ENCODE results near the gene ATIC. TPM values are rescaled to one million over a fixed set of nuclear protein-coding genes. Genes with fewer than 3 reads are reported as not detected.

ATIC gene
- total RNA-seq, 1 experiment from 2014 or later: 173 TPM

GRCh38 chr2:215288112-215288815, 23.6 kb upstream of the ATIC start:
- H2AFZ ChIP-seq (ENCODE audit: low read depth, low read length, poor library complexity, severe bottlenecking): peak overlapping the region; percentile 27
- ChIA-PET CTCF (no interaction called here), RAD21 (ENCODE audit: low non-redundant PET in 1 of 2, low total read pairs in 2 of 2, uncharacterized antibody in 2 of 2, unreplicated experiment in 2 of 2) (no interaction called here), POLR2A (no interaction called here)
- intact Hi-C loops (cut with micrococcal nuclease): loop anchor here (10.0 kb wide), 1 partner anchor 1973 kb away; no protein-coding TSS in a partner anchor
- no peaks in the 10 kb centered on the region for H3K9me2 ChIP-seq (ENCODE audit: insufficient read depth)
- H3K27ac ChIP-seq (ENCODE audit: low read depth, low read length): no peak overlapping the region
- DNase-seq (ENCODE audit: low read depth, low spot score) (no peak), ATAC-seq (no peak)
- BruUV-seq (replicated peaks): no TSS peak
- H4K20me1 ChIP-seq (ENCODE audit: insufficient read depth): no peaks in the 10 kb centered on the region
- TF ChIP-seq ATF3 (IDR thresholded peaks at IDR 0.05): no peak
- no peak for TF ChIP-seq YY1 (IDR thresholded peaks at IDR 0.05; ENCODE audit: extremely low read depth, insufficient replicate concordance, low read depth, low read length)
- TF ChIP-seq MAX (IDR thresholded peaks at IDR 0.05): no peak
- no peak for TF ChIP-seq EZH2 (IDR thresholded peaks at IDR 0.05)
- TF ChIP-seq SP1 (IDR thresholded peaks at IDR 0.05; ENCODE audit: low read depth): no peak
- no peak for TF ChIP-seq EGR1 (IDR thresholded peaks at IDR 0.05; ENCODE audit: low read depth)
- no peak for TF ChIP-seq POLR2AphosphoS5 (IDR thresholded peaks at IDR 0.05; ENCODE audit: low read depth, low read length)
- no peak for TF ChIP-seq ZNF274 (IDR thresholded peaks at IDR 0.05; ENCODE audit: low read depth, low read length)
- TF ChIP-seq SRF (IDR thresholded peaks at IDR 0.05; ENCODE audit: low read depth): no peak
- no peak for TF ChIP-seq POLR2A (IDR thresholded peaks at IDR 0.05; ENCODE audit: borderline replicate concordance, extremely low read depth, insufficient read depth, insufficient read length)
- no peak for TF ChIP-seq JUND (IDR thresholded peaks at IDR 0.05)
- no peak for TF ChIP-seq EZH2phosphoT487 (IDR thresholded peaks at IDR 0.05; ENCODE audit: borderline replicate concordance)
- TF ChIP-seq RAD21 (IDR thresholded peaks at IDR 0.05; ENCODE audit: low read depth): no peak
- TF ChIP-seq CBX3 (IDR thresholded peaks at IDR 0.05; ENCODE audit: low read depth): no peak
- no peaks in the 10 kb centered on the region for H3K79me2 ChIP-seq (ENCODE audit: insufficient read depth, low read length)
- H3K4me1 ChIP-seq (ENCODE audit: control insufficient read depth in 1 of 2, insufficient read depth in 2 of 2, low read length in 2 of 2): peaks cover 4 to 19% of the 10 kb centered on the region in 2 experiments; a peak in 3 of 4 replicates
- no peaks in the 10 kb centered on the region for H3K36me3 ChIP-seq (ENCODE audit: control insufficient read depth in 1 of 2, insufficient read depth in 2 of 2, low read length in 2 of 2)
- H3K9ac ChIP-seq (ENCODE audit: low read length): no peak overlapping the region
- no peaks in the 10 kb centered on the region for H3K9me3 ChIP-seq (ENCODE audit: control insufficient read depth in 1 of 2, insufficient read depth in 1 of 2, low read depth in 1 of 2, low read length in 2 of 2)
- no peak overlapping the region for H3K4me3 ChIP-seq (replicated peaks in 1 of 2; ENCODE audit: low read depth in 1 of 2, low read length in 2 of 2)
- no peak overlapping the region for H3K4me2 ChIP-seq (ENCODE audit: low read length)
- no peaks in the 10 kb centered on the region for H3K27me3 ChIP-seq (ENCODE audit: insufficient read depth, low read length)

All from HCT116 (cell line).